HG03025 (cell line): Measurements from ENCODE around the gene TSPO2.

Source experiments
- ATAC-seq: cut with Tn5 transposase; IDR thresholded peaks from one replicate; pipeline ENCODE4 v1.9.1; 2021; ENCODE audit warnings: mild to moderate bottlenecking, moderate library complexity; ENCODE audit not compliant: unreplicated experiment, low FRiP score

Gene TSPO2

DNA sequence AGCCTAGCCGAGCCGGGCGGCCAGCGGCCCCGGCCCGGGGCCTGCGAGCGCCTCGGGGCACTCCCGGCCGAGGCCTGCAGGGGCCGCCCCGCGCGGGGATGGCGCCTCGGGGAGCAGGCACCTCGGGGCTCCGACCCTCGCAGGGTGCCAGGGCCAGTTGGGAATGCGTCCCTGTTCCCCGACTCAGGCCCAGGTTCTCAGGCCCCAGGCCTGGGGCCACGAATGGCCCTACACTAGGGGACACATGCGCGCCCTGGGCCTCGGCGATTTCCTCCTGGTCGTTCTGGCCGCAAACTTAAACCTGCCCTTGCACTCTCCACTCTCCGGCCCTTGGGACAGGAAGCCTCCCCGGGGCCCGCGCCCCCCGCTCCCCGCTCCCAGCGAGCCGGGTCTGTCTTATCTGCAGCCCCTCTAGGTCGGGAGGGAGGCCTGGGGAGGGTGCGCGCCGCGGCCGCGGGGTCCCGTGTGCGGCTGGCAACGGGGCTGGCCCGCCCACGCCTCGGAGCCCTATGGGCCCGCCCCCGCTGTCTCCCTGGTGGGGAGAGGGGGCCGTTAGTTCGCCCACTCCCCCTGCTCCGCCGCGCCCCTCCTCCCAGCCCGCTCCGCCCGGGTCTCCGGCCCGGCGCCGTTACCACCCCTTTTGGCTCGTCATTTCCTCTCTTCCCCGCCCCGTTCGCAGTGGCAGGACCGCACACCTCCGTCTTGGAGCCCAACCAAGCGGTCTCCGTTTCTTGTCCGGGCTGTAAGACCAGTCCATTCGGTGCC, 31.1 kb downstream of the TSPO2 start:
- peak; percentile 22 for ATAC-seq

- ATAC-seq = no peak
Measured at GRCh38 chr6:41073968-41074691, 31.9 kb downstream of the TSPO2 start.

GRCh38 chr6:41074692-41075436, 32.6 kb downstream of the TSPO2 start:
- ATAC-seq = no peak

DNA sequence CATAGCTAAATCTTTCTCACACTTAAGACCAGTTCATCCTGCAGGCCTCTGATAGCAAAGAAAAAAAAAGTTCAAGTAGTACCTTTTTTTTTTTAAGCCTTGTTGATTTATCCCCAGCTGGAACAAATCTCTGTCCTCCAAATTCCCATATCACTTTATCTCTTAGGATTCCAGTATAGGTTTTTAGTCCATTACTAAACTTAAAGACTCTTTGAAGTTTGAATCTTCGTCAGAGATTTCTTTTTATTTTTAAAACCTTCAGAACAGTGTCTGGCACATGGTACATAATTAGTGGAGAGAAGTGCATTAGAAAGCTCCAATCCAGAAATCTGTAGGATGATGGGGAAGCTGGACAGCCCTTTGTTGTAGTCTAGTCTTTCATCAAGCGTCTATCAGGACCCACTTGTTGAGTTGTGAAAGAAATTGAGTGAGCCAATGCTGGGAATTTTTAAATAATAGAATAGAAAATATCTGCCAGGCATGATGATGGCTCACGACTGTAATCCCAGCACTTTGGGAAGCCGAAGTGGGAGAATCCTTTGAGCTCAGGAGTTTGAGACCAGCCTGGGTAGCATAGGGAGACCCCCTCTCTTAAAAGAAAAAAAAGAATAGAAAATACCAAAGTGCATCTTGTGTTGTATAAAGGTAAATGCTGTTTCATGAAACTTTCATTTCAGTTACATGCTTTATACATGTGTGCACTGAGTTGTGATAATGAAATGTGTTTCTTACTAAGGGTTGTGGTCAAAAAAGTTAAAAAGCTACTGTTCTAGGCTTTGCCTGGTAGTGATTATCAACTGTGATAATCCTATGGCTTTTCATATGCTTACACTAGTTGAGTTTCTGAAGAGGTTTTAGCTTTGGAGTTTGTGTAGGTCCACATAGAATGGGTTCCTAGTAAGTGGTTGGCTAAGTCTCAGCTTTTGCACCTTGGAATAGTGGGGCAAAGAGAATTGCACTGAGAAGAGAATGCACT, 33.7 kb downstream of the TSPO2 start:
- no peak for ATAC-seq

- no peak for ATAC-seq
Measured at GRCh38 chr6:41077536-41077935, 35.3 kb downstream of the TSPO2 start.

GRCh38 chr6:41078101-41078500, 35.8 kb downstream of the TSPO2 start:
- ATAC-seq = no peak

DNA sequence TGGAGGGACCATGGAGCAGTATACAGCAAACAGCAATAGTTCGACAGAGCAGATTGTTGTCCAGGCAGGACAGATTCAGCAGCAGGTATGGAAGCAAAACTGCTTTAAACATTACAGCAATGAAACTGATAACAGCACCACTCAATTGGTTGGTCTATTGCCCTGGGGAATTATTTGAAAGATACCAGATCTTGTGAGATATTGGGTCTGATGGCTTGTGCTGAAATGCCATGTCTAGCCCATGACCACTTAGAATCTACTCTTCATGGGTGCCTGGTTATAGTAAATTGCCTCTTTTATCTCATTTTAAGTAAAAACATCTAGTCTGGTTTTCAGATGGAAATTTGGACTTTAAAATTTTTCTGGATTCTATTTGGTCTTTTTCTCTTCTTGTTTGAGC, 36.8 kb downstream of the TSPO2 start:
- no peak for ATAC-seq

DNA sequence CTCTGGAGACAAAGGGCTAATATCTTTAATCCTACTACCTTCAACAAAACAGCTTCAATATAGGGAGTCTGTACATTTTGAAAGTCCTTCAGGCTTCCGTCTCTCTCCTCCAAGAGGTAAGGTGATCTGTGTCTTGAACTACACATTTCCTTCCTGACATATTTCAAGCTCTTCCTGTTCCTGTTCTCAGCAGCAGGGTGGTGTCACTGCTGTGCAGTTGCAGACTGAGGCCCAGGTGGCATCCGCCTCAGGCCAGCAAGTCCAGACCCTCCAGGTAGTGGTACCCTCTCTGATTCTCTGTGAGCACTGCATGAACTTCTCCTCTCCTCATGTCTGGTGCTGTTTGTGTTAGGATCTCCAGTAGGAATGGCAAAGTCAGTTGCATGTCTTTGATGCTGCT, 38.4 kb downstream of the TSPO2 start:
- no peak for ATAC-seq

GRCh38 chr6:41083072-41083471, 40.8 kb downstream of the TSPO2 start:
- no peak for ATAC-seq

- no peak for ATAC-seq
Measured at GRCh38 chr6:41085182-41085581, 42.9 kb downstream of the TSPO2 start.

GRCh38 chr6:41088451-41088850, 46.2 kb downstream of the TSPO2 start:
- ATAC-seq = no peak

- no peak for ATAC-seq
Measured at GRCh38 chr6:41090841-41091761, 48.8 kb downstream of the TSPO2 start.

GRCh38 chr6:41092421-41093140, 50.3 kb downstream of the TSPO2 start:
- no peak for ATAC-seq

DNA sequence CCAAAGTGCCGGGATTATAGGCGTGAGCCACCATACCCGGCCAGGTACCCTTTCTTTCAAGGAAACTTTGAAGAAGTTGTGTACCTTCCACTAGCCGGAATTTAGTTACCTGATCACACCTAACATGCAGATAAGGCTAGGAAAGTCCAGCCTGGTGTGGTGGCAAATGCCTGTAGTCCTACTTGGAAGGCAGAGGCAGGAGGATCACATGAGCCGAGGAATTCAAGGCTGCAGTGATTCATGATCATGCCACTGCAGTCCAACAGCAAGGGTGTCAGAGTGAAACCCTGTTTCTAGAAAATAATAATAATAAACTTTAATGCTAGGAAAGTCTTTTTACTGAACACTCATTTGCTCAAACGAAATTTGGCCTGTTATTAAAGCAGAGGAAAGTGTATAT, 51.5 kb downstream of the TSPO2 start:
- no peak for ATAC-seq
